ENCODE results near the gene DTL. TPM values are rescaled to one million over a fixed set of nuclear protein-coding genes. Genes with fewer than 3 reads are reported as not detected.

DTL gene
- polyA plus RNA-seq, 2 of the 4 experiments (the other 2 are of a cell fraction), result 22.0 to 30.2 TPM

GRCh38 chr1:212149566-212149965 is 114.0 kb downstream of the DTL start:
- FAIRE-seq (no peak), DNase-seq (ENCODE audit: low read depth in 1 of 2, low spot score in 1 of 2) (no peak), ATAC-seq (no peak)
- POLR2A ChIA-PET, result no interaction called here
- H3K9me3 ChIP-seq, result no peaks in the 10 kb centered on the region
- H3K4me2 ChIP-seq, result no peak overlapping the region
- TF ChIP-seq JUNB (IDR thresholded peaks at IDR 0.05) (no peak), NFE2L2 (conservative IDR thresholded peaks at IDR 0.05; ENCODE audit: low read length) (no peak), GATA3 (IDR thresholded peaks at IDR 0.05; ENCODE audit: borderline replicate concordance) (no peak), KDM5A (IDR thresholded peaks at IDR 0.05) (no peak), SMC3 (IDR thresholded peaks at IDR 0.05) (no peak), NPAS2 (CRISPR knock-in tag; IDR thresholded peaks at IDR 0.05; ENCODE audit: borderline replicate concordance) (no peak), CHD2 (IDR thresholded peaks at IDR 0.05; ENCODE audit: low read length, partially characterized antibody) (no peak), HES2 (IDR thresholded peaks at IDR 0.05) (no peak), RNF2 (IDR thresholded peaks at IDR 0.05; ENCODE audit: borderline replicate concordance, low read depth) (no peak), RAD21 (conservative IDR thresholded peaks at IDR 0.05 in 1 of 2, IDR thresholded peaks at IDR 0.05 in 1 of 2) (no peak), CBX2 (IDR thresholded peaks at IDR 0.05; ENCODE audit: borderline replicate concordance, low read depth) (no peak), HDAC2 (IDR thresholded peaks at IDR 0.05) (no peak), BCL3 (IDR thresholded peaks at IDR 0.05) (no peak), CEBPB (IDR thresholded peaks at IDR 0.05) (no peak), RFX5 (IDR thresholded peaks at IDR 0.05) (no peak), PBX3 (IDR thresholded peaks at IDR 0.05) (no peak), POLR2A (IDR thresholded peaks at IDR 0.05; ENCODE audit: low read length) (no peak), ZFP36 (IDR thresholded peaks at IDR 0.05; ENCODE audit: borderline replicate concordance, partially characterized antibody) (no peak)
- 87% methylated on average over 4 of the region's 4 CpGs for WGBS (ENCODE audit: missing lambda C conversion rate)
- CTCF ChIA-PET, result no interaction called here
- H3K4me3 ChIP-seq, result no peak overlapping the region
- H3K4me1 ChIP-seq, result peaks cover 9% of the 10 kb centered on the region
- no peak overlapping the region for H3K27ac ChIP-seq

GRCh38 chr1:212152308-212152693 is 116.8 kb downstream of the DTL start:
- peaks cover 5% of the 10 kb centered on the region for H3K4me1 ChIP-seq
- no peaks in the 10 kb centered on the region for H3K9me3 ChIP-seq
- no peak overlapping the region for H3K27ac ChIP-seq
- ChIA-PET CTCF (interaction anchor here (0.8 to 1.5 kb wide), 2 partner anchors 10 to 21 kb away, joined by 3 to 4 read pairs; no protein-coding TSS in a partner anchor), POLR2A (no interaction called here)
- 68% methylated on average over 2 of the region's 2 CpGs for WGBS (ENCODE audit: missing lambda C conversion rate)
- TF ChIP-seq RCOR1 (IDR thresholded peaks at IDR 0.05; ENCODE audit: low read depth, low read length) (no peak), FOXS1 (CRISPR knock-in tag; IDR thresholded peaks at IDR 0.05) (no peak), GATA3 (IDR thresholded peaks at IDR 0.05; ENCODE audit: borderline replicate concordance) (no peak)
- H3K4me2 ChIP-seq, result no peak overlapping the region
- no peak overlapping the region for H3K4me3 ChIP-seq
- ATAC-seq (no peak), FAIRE-seq (no peak), DNase-seq (ENCODE audit: low read depth in 1 of 2, low spot score in 1 of 2) (no peak)

- Histone ChIP-seq H3K9me3 (no peaks in the 10 kb centered on the region), H3K4me2 (no peak overlapping the region), H3K4me3 (no peak overlapping the region), H3K4me1 (no peaks in the 10 kb centered on the region), H3K27ac (no peak overlapping the region)
- ATAC-seq, result no peak
- ChIA-PET POLR2A (no interaction called here), CTCF (interaction anchor here (0.8 kb wide), 1 partner anchor 9 kb away, joined by 4 read pairs; no protein-coding TSS in a partner anchor)
- WGBS (ENCODE audit: missing lambda C conversion rate), result 83% methylated on average over 4 of the region's 4 CpGs
- no peak for FAIRE-seq
- TF ChIP-seq MYC (IDR thresholded peaks at IDR 0.05; ENCODE audit: borderline replicate concordance, low read length) (no peak), RNF2 (IDR thresholded peaks at IDR 0.05; ENCODE audit: borderline replicate concordance, low read depth) (no peak), HOXB5 (CRISPR knock-in tag; IDR thresholded peaks at IDR 0.05) (no peak), BCL3 (IDR thresholded peaks at IDR 0.05) (no peak), POLR2A (IDR thresholded peaks at IDR 0.05; ENCODE audit: low read length) (no peak), CHD2 (IDR thresholded peaks at IDR 0.05; ENCODE audit: low read length, partially characterized antibody) (no peak), EHF (CRISPR knock-in tag; IDR thresholded peaks at IDR 0.05) (no peak)
- no peak for DNase-seq (ENCODE audit: low read depth in 1 of 2, low spot score in 1 of 2)
These were observed 117.3 kb downstream of the DTL start for GRCh38 chr1:212152869-212153268.
